Retina (tissue), 1 donor: ENCODE results near the gene ZC3H11A.
"Not testable (repeated sequence)": the region's sequence is repeated elsewhere in the genome, so short reads cannot be mapped to it uniquely, and the experiment has no call there.

Experiments
- DNase-seq: peaks from one replicate; pipeline ENCODE4 v3.0.0-alpha.2; 2016

ZC3H11A gene

GRCh38 chr1:203795441-203796235 is at the start of gene ZC3H11A, which contains the start of gene ZBED6:
Gene ZC3H11A (plus strand): TSS chr1:203795623. CDS start chr1:203817071, 21,448 bp downstream.
Gene ZBED6 (plus strand): TSS chr1:203795623. CDS start chr1:203797523, 1,900 bp downstream.
- DNase-seq: peak; percentile 93

- DNase-seq: no peak
Measured at GRCh38 chr1:203746281-203746680, 49.1 kb upstream of the ZC3H11A start.

DNA sequence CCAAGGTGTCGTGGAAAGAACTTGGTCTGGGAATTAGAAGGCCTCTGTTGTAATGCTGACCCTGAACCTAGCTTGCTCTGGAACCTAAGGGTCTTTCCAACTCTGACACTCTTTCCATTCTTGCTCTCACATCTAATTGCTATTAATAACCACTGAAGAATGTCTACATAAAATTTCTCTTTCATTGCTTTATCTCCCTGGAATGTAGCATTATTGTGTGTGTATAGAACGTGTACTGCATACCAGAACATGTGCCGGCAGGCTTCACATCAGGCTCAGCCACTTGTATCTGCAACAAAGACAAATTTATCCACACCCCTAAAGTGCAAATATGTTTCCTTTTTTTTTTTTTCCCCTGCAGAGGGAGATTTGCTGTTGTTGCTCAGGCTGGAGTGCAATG is 44.4 kb upstream of the ZC3H11A start:
- DNase-seq: no peak

- not testable (repeated sequence) for DNase-seq
Measured at GRCh38 chr1:203751618-203752361, 43.6 kb upstream of the ZC3H11A start.

GRCh38 chr1:203754455-203754864 is 41.0 kb upstream of the ZC3H11A start:
- DNase-seq: no peak

GRCh38 chr1:203756036-203756435 is 39.4 kb upstream of the ZC3H11A start:
- DNase-seq: no peak

GRCh38 chr1:203758749-203759148 is 36.7 kb upstream of the ZC3H11A start:
- not testable (repeated sequence) for DNase-seq

DNA sequence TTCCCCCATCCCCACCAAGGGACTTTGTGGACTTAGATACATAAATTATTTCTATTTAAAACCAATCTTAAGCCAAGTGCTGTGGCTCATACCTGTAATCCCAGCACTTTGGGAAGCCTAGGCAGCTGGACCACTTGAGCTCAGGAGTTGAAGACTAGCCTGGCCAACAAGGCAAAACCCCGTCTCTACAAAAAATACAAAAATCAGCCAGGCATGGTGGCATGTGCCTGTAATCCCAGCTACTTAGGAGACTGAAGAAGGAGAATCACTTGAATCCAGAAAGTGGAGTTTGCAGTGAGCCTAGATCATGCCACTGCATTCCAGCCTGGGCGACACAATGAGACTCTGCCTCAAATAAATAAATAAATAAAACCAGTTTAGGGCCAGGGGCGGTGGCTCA is 34.9 kb upstream of the ZC3H11A start:
- no peak for DNase-seq

GRCh38 chr1:203761958-203762357 is 33.5 kb upstream of the ZC3H11A start:
- DNase-seq: not testable (repeated sequence)

DNA sequence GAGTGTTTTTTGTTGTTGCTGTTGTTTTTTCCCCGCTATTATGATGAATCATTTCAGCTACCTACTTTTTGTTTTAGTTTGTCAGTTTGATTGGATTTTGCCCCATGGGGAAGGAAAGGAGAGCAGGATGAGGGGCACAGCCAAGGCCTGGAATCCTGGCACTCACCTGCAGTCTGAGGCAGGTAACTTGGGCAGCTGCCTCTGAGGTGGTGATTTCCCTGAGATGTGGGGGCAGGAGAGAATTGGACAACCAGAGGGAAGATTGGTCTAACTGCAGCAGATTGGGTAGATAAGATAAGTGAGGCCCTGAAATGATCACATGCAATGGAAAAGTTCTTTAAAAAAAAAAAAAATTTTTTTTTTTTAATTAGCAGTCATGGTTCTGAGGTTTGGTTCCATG is 31.9 kb upstream of the ZC3H11A start:
- no peak for DNase-seq

- no peak for DNase-seq
Measured at GRCh38 chr1:203764105-203765028, 31.1 kb upstream of the ZC3H11A start.

GRCh38 chr1:203765029-203765837 is 30.2 kb upstream of the ZC3H11A start, which contains the start of gene LAX1:
Gene LAX1 (plus strand): TSS chr1:203765183. CDS start chr1:203765566, 383 bp downstream.
- no peak for DNase-seq

DNA sequence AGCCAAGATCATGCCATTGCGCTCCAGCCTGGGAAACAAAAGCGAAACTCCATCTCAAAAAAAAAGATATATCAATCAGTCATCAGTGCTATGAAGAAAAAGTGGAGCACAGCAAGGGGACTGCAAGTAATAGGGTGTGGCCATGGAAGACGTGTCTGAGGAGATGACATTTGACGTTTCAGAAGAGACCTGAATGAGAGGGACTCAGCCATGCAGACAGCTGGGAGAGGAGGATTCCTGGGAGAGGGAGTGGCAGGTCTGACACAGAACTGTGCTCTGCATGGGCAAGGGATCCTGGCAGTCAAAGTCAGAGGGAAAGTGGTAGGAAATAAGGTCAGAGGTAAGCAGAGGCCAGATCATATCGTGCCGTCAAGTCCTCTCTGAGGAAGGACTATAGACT is 27.2 kb upstream of the ZC3H11A start:
- DNase-seq: no peak

DNA sequence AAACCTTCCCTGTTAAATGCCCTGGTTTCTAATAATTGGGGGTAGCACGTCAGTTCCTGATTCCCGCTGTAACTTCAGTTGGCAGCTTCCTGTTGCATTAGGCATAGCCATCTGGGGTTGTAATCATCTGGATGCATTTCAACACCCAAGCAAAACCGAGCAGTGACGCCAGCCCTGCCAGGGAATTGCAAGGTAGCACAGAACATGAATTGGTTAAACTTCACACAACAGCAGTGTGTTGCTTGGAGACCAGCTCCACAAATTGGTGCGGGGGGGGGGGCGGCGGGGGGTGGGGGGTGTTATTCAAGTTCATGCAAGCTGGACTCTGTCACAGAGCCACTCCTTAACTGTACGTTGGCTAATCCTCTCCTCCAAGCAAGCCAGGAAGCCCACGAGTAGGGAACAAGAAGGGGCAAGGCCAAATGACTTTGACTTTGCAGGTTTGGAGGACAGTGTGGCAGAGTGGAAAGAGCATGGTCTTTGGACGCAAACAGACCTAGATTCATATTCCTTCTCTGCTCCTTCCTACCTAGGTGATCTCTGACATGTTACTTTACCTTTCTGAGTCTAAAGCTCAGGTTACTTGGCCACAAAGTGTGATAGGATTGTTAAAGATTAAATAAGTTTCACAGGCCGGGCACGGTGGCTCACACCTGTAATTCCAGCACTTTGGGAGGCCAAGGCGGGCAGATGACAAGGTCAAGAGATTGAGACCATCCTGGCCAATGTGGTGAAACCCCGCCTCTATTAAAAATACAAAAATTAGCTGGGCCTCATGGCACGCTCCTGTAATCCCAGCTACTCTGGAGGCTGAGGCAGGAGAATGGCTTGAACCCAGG is 25.7 kb upstream of the ZC3H11A start:
- DNase-seq: peak; percentile 8

DNA sequence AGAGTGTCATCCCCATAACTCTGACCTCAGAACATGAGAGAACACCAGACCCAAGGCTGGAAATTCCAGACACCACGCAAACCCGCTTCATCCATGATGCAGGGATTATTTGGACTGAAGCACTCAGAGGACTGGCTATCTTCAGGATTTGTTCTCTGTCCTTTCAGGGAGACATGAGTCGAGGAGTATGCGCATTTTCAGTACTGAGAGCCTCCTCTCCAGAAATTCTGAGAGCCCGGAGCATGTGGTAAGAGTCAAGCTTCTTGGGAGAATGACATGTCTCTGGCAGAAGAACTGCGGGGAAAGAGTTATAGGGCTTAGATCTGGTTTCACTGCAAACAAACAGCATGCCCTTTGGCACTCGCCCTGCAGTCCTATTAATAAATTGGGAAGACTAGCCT is 23.5 kb upstream of the ZC3H11A start:
- no peak for DNase-seq

DNA sequence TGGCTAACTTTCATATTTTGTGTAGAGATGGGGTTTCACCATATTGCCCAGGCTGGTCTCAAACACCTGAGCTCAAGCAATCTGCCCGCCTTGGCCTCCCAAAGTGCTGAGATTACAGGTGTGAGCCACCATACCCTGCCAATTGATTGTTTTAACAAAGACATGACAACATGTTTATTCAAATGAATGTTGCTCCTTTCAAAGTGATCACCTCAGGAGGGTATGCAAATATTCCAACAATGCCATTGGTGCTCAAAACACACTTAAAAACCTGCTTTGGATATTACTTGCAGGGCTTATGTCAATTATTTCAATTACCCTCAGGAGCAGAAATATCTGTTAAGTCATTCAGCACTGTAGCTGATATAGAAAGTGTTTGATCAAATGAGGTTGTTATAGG is 22.6 kb upstream of the ZC3H11A start:
- DNase-seq: no peak

- DNase-seq: peak; percentile 14
Measured at GRCh38 chr1:203776636-203777035, 18.8 kb upstream of the ZC3H11A start.

GRCh38 chr1:203777596-203777995 is 17.8 kb upstream of the ZC3H11A start:
- no peak for DNase-seq

DNA sequence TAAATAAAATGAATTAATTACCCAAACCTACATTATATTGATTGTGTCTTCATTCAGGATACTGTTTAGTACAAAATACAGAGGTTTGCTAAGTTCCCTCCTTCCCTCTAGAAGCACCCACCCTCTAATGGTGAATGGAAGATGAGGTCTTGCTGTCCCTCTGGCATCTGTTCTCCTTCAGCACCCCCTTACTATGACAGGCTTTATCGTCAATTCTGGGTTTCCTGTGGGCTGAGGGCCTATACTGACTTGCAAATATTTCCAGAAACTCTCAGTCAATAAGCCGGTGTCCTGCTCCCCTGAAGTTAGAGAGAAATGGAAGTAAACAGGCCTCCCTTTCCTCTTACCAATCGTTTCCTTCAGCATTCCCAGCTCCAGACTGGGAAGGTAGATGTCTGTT is 17.3 kb upstream of the ZC3H11A start:
- DNase-seq: no peak

- no peak for DNase-seq
Measured at GRCh38 chr1:203778789-203779188, 16.6 kb upstream of the ZC3H11A start.

DNA sequence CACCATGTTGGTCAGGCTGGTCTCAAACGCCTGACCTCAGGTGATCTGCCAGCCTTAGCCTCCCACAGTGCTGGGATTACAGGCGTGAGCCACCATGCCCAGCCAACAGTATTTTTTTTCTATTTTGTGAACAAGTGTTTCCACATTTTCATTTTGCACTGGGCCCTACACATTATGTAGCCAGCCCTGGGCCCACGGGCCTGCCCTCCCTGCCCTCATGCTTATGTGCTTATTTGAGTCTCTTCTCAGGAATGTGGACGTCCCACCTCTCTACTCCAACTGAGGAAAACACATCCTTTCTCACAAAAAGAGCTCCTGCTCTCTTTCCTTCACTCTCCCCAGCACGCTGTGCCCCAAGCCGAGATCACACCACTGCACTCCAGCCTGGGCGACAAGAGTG is 13.5 kb upstream of the ZC3H11A start:
- no peak for DNase-seq
